ENCODE measurements around the gene ATPAF2.
"Not testable (repeated sequence)": the region's sequence is repeated elsewhere in the genome, so short reads cannot be mapped to it uniquely, and the experiment has no call there.

Gene ATPAF2

DNA sequence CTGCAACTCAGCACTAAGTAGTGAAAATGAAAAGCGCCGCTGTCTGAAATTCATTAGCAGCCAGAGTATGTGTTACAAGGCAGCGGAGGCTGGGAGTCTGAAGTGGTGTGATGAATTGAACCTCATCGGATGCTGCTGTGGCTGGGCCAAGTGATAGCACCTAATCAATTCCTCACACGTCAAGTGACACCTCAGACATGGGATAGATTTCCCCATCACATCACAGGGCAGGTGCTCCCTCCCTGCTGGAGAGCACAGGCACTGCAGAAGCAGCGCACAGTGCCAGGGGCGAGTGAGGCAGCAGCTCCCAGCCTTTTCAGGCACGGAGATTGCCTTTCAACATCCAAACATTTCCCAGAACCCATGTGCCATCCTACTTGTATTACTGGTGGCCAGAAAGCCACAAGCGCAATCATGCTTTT, 34.1 kb downstream of the ATPAF2 start:
- no peak overlapping the region for H3K4me3 ChIP-seq (ENCODE audit: low read length)
- TF ChIP-seq, protein P1, sequence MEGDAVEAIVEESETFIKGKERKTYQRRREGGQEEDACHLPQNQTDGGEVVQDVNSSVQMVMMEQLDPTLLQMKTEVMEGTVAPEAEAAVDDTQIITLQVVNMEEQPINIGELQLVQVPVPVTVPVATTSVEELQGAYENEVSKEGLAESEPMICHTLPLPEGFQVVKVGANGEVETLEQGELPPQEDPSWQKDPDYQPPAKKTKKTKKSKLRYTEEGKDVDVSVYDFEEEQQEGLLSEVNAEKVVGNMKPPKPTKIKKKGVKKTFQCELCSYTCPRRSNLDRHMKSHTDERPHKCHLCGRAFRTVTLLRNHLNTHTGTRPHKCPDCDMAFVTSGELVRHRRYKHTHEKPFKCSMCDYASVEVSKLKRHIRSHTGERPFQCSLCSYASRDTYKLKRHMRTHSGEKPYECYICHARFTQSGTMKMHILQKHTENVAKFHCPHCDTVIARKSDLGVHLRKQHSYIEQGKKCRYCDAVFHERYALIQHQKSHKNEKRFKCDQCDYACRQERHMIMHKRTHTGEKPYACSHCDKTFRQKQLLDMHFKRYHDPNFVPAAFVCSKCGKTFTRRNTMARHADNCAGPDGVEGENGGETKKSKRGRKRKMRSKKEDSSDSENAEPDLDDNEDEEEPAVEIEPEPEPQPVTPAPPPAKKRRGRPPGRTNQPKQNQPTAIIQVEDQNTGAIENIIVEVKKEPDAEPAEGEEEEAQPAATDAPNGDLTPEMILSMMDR (IDR thresholded peaks at IDR 0.05; ENCODE audit: insufficient read depth, low read depth, low read length, missing control alignments): peak; percentile 50
- DNase-seq (ENCODE audit: low read depth): no peak

DNA sequence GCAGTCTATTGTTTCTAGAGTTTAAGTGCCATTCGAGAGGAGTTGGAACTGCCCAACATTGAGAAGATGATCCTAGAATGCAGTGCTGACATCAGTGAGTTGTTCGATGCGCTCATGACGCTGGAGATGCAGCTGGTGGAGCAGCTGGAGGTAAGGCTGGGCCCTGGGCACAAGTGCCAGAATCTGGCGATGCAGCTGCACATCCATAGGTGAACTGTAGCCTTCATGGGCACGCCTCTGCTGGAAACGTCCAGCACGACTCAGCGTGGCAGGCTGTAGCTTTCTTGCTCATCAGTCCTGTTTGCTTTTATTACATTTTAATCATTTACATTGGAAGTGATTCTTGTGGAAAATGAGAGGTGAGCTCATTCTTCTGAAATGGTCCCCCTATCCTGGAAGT, 34.6 kb downstream of the ATPAF2 start:
- no peak for DNase-seq (ENCODE audit: low read depth)
- TF ChIP-seq, protein P1 (IDR thresholded peaks at IDR 0.05; ENCODE audit: insufficient read depth, low read depth, low read length, missing control alignments): no peak

DNA sequence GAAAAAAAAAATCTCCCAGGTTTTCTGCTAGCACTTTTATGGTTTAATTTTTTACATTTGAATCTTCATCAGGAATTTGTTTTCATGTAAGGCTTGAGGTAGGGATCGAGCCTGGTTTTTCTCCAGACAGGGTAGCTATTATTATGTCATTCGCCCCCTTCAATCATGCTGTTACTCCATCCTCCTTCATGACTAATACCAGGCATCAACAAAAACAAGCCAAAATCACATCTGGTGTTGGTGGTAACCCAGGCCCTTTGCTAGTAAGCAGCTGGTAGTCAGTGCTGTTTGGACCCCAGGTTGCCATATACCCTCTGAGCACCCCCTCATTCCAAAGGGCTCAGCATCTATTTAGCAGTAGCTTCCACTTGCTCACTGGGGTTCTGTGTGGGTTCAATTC, 36.8 kb downstream of the ATPAF2 start:
- H3K4me3 ChIP-seq (ENCODE audit: low read length): no peak overlapping the region
- no peak for DNase-seq (ENCODE audit: low read depth)
- TF ChIP-seq, protein P1 (IDR thresholded peaks at IDR 0.05; ENCODE audit: insufficient read depth, low read depth, low read length, missing control alignments): no peak

More for the DNA sequence above, 34.6 kb downstream of the ATPAF2 start:
- no peak overlapping the region for H3K4me3 ChIP-seq (ENCODE audit: low read length)

DNA sequence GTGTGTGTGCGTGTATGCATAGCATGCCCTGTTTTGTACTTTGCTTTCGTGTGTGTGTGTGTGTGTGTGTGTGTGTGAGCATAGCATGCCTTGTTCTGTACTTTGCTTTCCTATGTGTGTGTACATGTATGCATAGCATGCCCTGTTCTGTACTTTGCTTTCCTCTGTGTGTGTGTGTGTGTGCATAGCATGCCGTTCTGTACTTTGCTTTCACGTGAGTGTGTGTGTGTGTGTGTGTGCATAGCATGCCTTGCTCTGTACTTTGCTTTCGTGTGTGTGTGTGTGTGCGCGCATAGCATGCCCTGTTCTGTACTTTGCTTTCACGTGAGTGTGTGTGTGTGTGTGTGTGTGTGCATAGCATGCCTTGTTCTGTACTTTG, 38.9 kb downstream of the ATPAF2 start:
- H3K4me3 ChIP-seq (ENCODE audit: low read length): no peak overlapping the region
- TF ChIP-seq, protein P1 (IDR thresholded peaks at IDR 0.05; ENCODE audit: insufficient read depth, low read depth, low read length, missing control alignments): no peak
- no peak for DNase-seq (ENCODE audit: low read depth)

DNA sequence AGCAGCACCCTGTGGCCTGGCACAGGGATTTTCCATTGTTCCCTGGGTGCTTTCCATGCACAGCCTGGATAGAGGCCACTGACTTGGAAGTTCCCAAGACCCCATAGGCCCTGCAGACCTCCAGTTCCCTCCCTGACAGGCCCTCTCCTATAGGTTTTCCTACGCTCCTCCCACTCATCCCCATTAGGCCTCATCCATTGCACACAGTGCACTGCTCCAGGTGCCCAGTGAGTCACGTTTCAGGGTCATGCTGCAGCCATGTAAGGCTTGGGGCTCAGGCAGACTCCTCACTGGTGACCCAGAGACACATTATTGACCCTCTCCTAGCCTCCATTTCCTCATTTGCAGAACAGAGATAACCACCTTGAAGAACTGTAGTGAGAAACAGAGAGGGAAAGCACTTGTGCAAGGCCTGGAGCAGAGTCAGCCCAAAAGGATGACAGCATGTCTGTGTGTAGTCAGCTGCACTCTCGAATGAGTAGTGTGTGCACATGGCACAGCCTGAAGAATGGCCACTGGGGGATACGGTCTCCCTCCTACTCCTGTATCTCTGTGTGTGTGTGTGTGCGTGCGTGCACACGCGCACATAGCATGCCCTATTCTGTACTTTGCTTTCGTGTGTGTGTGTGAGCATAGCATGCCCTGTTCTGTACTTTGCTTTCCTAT, 39.5 kb downstream of the ATPAF2 start:
- H3K4me3 ChIP-seq (ENCODE audit: low read length): no peak overlapping the region
- peak; percentile 37 for DNase-seq (ENCODE audit: low read depth)
- TF ChIP-seq, protein P1 (IDR thresholded peaks at IDR 0.05; ENCODE audit: insufficient read depth, low read depth, low read length, missing control alignments): no peak

DNA sequence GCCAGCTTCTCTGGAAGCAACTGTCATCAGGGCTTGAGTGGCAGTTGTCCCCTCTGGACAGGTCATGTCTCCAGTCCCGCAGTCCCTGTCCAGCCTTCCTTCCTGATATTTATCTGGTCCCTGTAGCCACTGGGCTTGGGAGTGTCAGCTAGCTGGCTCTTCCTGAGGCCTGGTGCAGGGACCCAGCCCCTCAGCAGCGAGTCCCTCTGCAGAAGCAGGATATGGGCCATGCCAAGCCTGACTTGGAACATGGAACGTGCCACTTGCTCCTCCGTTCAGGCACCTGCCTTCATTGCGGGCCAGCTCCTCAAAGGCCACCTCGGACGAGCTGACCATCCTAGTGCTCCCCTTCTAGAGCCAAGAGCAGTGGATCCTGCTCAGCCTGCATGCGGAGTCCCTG, 40.0 kb downstream of the ATPAF2 start:
- H3K4me3 ChIP-seq (ENCODE audit: low read length): no peak overlapping the region
- DNase-seq (ENCODE audit: low read depth): no peak
- TF ChIP-seq, protein P1 (IDR thresholded peaks at IDR 0.05; ENCODE audit: insufficient read depth, low read depth, low read length, missing control alignments): no peak

DNA sequence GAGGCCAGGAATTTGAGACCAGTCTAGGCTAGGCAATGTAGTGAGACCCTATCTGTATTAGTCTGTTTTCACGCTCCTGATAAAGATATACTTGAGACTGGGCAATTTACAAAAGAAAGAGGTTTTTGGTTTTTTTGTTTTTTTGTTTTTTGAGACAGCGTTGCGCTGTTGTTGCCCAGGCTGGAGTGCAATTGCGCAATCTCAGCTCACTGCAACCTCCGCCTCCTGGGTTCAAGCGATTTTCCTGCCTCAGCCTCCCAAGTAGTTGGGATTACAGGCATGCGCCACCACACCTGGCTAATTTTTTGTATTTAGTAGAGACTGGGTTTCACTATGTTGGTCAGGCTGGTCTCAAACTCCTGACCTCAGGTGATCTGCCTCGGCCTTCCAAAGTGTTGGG, 43.1 kb downstream of the ATPAF2 start:
- not testable (repeated sequence) for DNase-seq (ENCODE audit: low read depth); H3K4me3 ChIP-seq (ENCODE audit: low read length)

Data from epithelial cell of esophagus (primary cell).